NCI-H128 (cell line): ENCODE measurements around the gene PTPN14.

Experiments
- DNase-seq: peaks from one replicate; lab custom pipeline; 2025; ENCODE audit not compliant: unreplicated experiment; lab: John Stamatoyannopoulos, UW

Gene PTPN14

GRCh38 chr1:214379236-214379970 lies 172.0 kb downstream of the PTPN14 start:
- DNase-seq, result no peak

GRCh38 chr1:214378492-214378891 lies 172.9 kb downstream of the PTPN14 start:
- DNase-seq, result no peak

- DNase-seq, result no peak
These were observed 173.5 kb downstream of the PTPN14 start for GRCh38 chr1:214377886-214378285.

- no peak for DNase-seq
These were observed 173.9 kb downstream of the PTPN14 start for GRCh38 chr1:214377485-214377884.

GRCh38 chr1:214372092-214372491 lies 179.3 kb downstream of the PTPN14 start:
- no peak for DNase-seq

GRCh38 chr1:214370615-214371014 lies 180.8 kb downstream of the PTPN14 start:
- no peak for DNase-seq

DNA sequence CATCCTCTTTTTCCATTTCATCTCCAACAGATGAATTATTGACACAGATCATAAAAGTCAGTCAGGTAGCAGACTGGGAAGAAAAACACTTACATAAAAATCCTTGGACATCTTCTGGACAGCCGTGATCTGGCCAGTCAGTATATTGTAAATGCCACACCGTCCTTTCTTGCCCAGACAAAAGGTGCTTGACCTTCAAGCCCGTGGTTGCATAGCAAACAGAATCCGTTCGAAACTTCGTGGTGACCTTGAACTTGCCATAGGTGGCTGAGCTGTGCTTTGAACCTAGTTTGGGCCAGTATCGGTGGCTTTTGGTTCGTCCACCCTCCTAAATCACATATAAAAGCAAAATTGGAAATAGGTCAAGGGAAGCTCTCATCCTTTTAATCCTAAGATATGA lies 182.0 kb downstream of the PTPN14 start:
- no peak for DNase-seq

GRCh38 chr1:214367841-214368240 lies 183.6 kb downstream of the PTPN14 start:
- no peak for DNase-seq

- no peak for DNase-seq
These were observed 186.6 kb downstream of the PTPN14 start for GRCh38 chr1:214364786-214365295.

GRCh38 chr1:214364386-214364785 lies 187.0 kb downstream of the PTPN14 start:
- no peak for DNase-seq

- DNase-seq, result no peak
These were observed 188.0 kb downstream of the PTPN14 start for GRCh38 chr1:214363386-214363785.

GRCh38 chr1:214362188-214362882 lies 189.1 kb downstream of the PTPN14 start:
- no peak for DNase-seq

DNA sequence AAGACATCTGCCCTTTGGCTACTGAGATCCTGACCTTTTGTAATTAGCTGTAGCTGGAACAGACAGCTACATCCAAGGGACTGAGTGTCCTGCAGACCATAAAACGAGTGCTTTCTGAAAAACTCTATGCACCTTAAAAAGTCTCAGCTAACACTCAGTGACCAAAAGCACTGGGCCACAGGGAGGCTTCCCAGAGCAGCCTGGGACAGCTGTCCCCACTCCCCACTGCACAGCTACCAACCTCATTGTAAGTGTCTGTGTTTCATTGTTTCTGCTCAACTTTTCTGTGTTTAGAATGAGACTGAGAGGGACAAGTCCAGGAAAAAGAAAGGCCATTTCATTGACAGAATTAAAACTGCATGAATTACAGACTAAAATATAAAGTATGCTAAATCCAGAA lies 189.8 kb downstream of the PTPN14 start:
- DNase-seq, result no peak

GRCh38 chr1:214360525-214361164 lies 190.8 kb downstream of the PTPN14 start:
- no peak for DNase-seq

DNA sequence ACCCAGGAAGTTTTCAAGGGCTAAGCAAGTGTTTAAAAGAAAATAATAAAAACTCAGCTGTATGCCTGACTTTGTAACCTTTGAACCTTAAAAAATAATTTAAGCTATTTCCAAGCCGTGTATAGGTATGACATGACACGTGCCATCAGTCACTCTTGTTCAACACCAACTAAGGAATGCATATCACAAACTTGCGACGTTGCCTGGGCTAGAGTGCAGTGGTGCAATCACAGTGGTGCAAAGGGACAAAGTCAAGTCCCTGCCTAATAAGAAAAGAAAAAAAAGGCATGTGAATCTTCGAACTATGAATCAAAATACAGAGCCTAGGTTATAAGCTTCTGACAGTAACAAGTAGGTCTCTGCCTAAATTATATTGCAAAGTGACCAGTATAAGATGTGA lies 191.3 kb downstream of the PTPN14 start:
- no peak for DNase-seq

DNA sequence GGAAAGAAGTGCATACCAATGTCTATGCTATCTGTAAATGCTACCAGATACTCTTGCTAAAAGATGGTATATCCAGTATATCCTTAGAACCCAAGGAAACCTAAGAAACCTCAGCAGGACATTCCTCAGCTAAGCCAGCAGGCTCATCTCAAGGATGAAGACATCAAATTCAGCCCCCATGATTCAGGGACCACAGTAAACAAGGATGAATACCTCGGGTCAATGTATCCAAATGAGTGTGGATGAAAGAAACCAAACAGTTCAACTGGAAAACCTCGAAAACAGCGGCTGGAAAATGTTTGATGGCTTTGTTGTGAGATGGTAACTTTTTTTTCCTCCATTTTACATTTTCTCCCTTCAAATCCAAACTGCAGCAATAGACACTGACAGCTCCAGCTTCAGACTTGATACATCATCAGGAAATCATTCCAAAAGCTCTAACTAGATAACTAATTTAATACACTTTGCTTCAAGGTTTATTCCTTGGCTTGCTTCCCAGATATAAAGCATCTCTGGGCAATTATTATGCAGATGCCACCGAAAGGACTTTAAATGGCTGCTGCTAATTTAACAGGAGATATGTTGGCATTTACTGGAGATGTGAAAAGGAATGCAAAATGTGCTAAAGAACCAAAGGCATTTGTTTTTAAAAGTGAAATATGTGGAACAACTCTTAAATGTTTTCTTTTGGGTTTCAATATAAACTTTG lies 196.8 kb downstream of the PTPN14 start:
- DNase-seq, result no peak

DNA sequence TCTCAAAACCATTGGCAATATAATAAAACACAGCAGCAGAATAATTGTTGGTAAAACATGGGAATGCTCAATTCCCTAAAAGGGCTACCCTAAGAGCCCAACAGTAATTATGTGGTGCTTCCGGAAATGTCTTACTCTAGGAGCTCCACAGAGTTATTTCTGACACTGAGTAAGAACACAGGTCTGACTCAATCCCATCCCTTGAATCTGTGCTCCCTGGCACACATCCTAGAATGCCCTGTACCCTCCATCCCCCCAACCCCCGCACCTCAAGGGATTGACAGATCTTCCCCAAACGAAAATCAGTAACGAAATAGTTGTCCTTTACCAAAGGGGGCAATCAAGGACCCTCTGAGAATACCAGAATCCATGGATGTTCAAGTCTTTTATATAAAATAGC lies 198.6 kb downstream of the PTPN14 start:
- no peak for DNase-seq

DNA sequence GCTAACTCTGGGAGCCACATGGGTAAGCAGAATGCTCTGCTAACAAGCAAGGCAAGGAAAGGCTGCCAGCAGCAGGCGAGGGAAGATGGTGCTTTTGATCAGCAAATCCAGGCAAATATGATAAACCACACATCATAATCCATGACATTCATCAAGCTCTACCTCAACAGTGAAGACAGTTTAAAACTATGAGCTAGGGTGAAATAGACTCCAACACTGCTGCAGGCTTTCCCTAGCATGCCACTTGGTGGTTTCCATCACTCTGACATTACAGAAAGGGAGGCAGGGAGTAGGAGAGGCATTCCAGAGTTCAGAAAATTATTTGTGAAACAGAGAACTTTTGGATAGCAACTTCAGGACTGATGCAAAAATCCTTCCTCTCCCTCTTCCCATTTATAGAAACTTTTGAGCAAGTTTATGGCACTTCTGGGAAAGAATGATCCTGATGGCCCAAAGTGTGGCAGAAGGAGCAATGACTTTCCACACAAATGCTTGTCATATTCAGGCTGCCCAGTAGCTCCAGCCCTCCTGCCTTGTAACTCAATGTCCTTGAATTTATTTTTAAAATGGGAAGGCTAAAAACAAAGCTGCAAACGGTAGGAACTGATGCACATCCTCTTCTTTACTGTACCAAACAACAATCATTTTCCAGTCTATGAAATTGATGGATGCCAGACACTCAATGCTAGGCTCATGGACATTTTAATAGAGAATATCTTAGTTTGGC lies 199.7 kb downstream of the PTPN14 start:
- no peak for DNase-seq

DNA sequence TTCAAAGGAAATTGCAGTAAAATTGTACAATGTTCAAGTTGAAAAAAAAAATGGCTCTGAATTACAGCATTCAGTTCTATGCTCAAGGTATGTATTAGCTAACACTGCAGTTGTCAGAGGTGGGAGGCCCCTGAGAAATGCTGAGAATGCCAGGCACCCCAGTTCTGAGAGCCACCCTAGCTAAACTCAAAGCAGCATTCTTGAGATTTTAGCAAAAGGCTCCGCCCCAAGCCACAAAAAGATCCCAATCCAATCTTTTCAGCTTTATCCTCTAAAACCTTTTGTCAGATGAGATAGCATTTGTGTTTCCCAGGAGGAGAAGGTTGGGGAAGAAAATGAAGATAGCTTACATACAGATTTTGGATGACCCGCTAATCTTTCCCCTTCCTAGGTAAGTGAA lies 201.6 kb downstream of the PTPN14 start:
- DNase-seq, result no peak

DNA sequence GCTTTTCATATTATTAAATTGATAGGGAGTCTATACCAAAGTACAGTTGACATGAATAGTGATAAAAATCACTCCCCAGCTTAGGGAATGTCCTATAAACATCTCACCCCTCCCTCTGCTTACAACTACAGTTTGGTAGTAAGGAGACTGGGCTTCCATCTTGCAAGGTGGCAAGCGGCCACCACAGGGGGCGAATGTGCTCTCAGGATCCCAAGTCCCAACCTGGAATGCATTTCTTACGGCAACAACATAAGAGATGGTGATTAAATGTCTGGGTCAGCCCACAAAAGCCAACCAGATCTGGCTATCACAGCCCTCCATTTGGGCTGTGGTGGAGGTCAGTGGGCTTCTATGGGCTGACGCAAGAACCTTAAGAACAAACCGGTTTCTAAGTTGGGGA lies 202.4 kb downstream of the PTPN14 start:
- DNase-seq, result no peak

GRCh38 chr1:214344897-214345296 lies 206.5 kb downstream of the PTPN14 start:
- DNase-seq, result no peak
